ENCODE data around the gene RNF19B. TPM values are rescaled to one million over a fixed set of nuclear protein-coding genes. Genes with fewer than 3 reads are reported as not detected.

Gene RNF19B
- total and polyA plus RNA-seq, 2 of the 8 experiments (the other 6 are each of a cell fraction or from before 2014, with no cell fraction given) = 9.2 to 11.2 TPM

DNA sequence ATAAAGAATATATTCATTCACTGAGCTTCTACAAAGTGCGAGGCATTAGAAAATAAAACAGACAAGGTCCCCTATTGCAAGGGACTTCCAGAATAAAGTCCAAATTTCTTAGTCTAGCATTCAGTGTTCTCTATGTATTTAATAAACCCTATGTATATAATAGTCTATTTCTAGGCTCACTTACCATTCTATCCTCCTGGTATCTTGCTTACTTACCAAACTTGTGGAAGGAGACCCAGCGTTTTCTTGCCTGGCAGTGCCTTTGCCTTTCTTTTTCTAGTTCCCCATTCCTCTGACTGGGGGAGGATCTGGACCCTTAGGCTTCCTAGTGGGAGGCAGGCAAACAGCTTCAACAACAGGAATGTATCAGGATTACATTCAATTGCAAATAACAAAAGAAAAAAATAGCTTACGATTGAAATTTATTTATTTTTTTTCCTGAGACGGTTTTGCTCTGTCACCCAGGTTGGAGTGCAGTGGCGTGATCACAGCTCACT is 690 bp upstream of the RNF19B start:
- DNase-seq (ENCODE audit: low read depth in 1 of 2, low spot score in 2 of 2) (no peak), FAIRE-seq (no peak)
- Histone ChIP-seq H2BK120ac (replicated peaks; ENCODE audit: low read depth, low read length) (no peak overlapping the region), H4K8ac (ENCODE audit: extremely low read depth, insufficient read depth, low read length) (no peak overlapping the region), H4K5ac (ENCODE audit: insufficient read length, low read depth, low read length) (no peak overlapping the region), H3K9ac (replicated peaks in 1 of 4; ENCODE audit: extremely low read depth in 1 of 4, low read depth in 3 of 4, low read length in 3 of 4) (no peak overlapping the region), H3K18ac (ENCODE audit: extremely low read depth, low read length) (peak overlapping the region; percentile 71; the same call in 1 of the 2 replicates), H4K20me1 (replicated peaks in 1 of 2; ENCODE audit: control insufficient read depth in 1 of 2, insufficient read depth in 2 of 2, low read length in 2 of 2) (peaks cover 3 to 13% of the 10 kb centered on the region in 2 experiments), H3K23me2 (ENCODE audit: low read depth, low read length) (peaks cover 2% of the 10 kb centered on the region; the same call in 1 of the 2 replicates), H2AFZ (ENCODE audit: low read length) (0 out of 2 replicates have a peak overlapping the region, but pooled peaks have one; percentile 30), H3K27ac (ENCODE audit: low read depth, low read length) (no peak overlapping the region), H3K4me2 (ENCODE audit: insufficient read depth in 1 of 2, low read depth in 2 of 2, low read length in 2 of 2) (peak overlapping the region; percentile 52 to 79), H3K4ac (replicated peaks; ENCODE audit: insufficient read length, low read depth, low read length) (peak overlapping the region; percentile 74), H3K36me3 (ENCODE audit: control insufficient read depth in 2 of 4, insufficient read depth in 4 of 4, low read length in 3 of 4) (no peaks in the 10 kb centered on the region), H3K9me3 (ENCODE audit: insufficient read depth in 2 of 2, low read depth in 1 of 2, low read length in 1 of 2) (no peaks in the 10 kb centered on the region), H2BK15ac (ENCODE audit: low read length) (no peak overlapping the region), H3K4me1 (replicated peaks in 1 of 4; ENCODE audit: control insufficient read depth in 3 of 4, insufficient read depth in 4 of 4, low read length in 3 of 4) (peaks cover 0 to 5% (median 1%) of the 10 kb centered on the region in 4 experiments; a peak in 3 of 7 replicates), H3K79me1 (ENCODE audit: low read depth, low read length) (no peaks in the 10 kb centered on the region; the same call in 1 of the 2 replicates), H3K56ac (replicated peaks; ENCODE audit: insufficient read length, low read depth, low read length) (no peak overlapping the region), H3K79me2 (ENCODE audit: control insufficient read depth in 1 of 2, insufficient read depth in 2 of 2, low read length in 2 of 2) (peaks cover 0 to 22% of the 10 kb centered on the region in 2 experiments; a peak in 2 of 4 replicates), H3K27me3 (replicated peaks in 1 of 4; ENCODE audit: control insufficient read depth in 3 of 4, extremely low read depth in 1 of 4, insufficient read depth in 3 of 4, low read length in 3 of 4) (peaks cover 0 to 6% (median 0%) of the 10 kb centered on the region in 4 experiments; a peak in 2 of 7 replicates), H3K14ac (ENCODE audit: insufficient read length) (no peak overlapping the region), H3K23ac (ENCODE audit: insufficient read length) (no peak overlapping the region), H2BK12ac (ENCODE audit: low read depth, low read length) (no peak overlapping the region), H2BK5ac (ENCODE audit: low read depth, low read length) (no peak overlapping the region; the same call in 1 of the 2 replicates), H3K4me3 (ENCODE audit: extremely low read depth in 1 of 4, insufficient read depth in 2 of 4, low read depth in 3 of 4, low read length in 4 of 4) (peak overlapping the region in 2 of 4 experiments; percentile 70 to 83; a peak in 3 of 8 replicates), H2BK20ac (ENCODE audit: low read length) (0 out of 2 replicates have a peak overlapping the region, but pooled peaks have one; percentile 55), H4K91ac (replicated peaks; ENCODE audit: insufficient read length, low read length) (no peak overlapping the region), H2AK5ac (ENCODE audit: low read depth, low read length) (no peak overlapping the region)
- ChIA-PET POLR2A (ENCODE audit: partially characterized antibody) (interaction anchor here (0.6 to 3.5 kb wide), 18 partner anchors 11 to 149 kb away, joined by 3 to 21 read pairs (median 4); partner anchors contain the start of genes AK2 and HPCA), CTCF (ENCODE audit: partially characterized antibody) (interaction anchor here (0.9 to 2.5 kb wide), 5 partner anchors 11 to 73 kb away, joined by 3 to 9 read pairs (median 4); no protein-coding TSS in a partner anchor)
- TF ChIP-seq SIN3A (conservative IDR thresholded peaks at IDR 0.05 in 1 of 2, IDR thresholded peaks at IDR 0.05 in 1 of 2; ENCODE audit: low read depth in 1 of 2, low read length in 2 of 2) = no peak
- TF ChIP-seq SIX5 (IDR thresholded peaks at IDR 0.05; ENCODE audit: low read depth, low read length) = no peak
- TF ChIP-seq GTF2F1 (IDR thresholded peaks at IDR 0.05; ENCODE audit: borderline replicate concordance, low read depth, low read length) = no peak
- TF ChIP-seq CHD2 (IDR thresholded peaks at IDR 0.05; ENCODE audit: low read length) = no peak
- 73% methylated on average over 5 of the region's 5 CpGs; no CpG with 5 or more reads in 1 of the 2 experiments for WGBS, 2 experiments (ENCODE audit: extremely low coverage in 1 of 2, insufficient coverage in 1 of 2, insufficient read length in 1 of 2, insufficient replicate concordance in 2 of 2, low coverage in 1 of 2, low lambda C conversion rate in 2 of 2, missing lambda C conversion rate in 1 of 2)
